ENCODE measurements around the gene PDP2. TPM values are rescaled to one million over a fixed set of nuclear protein-coding genes. Genes with fewer than 3 reads are reported as not detected.

Gene PDP2
- total and polyA plus RNA-seq, 9 of the 15 experiments (the other 6 are each of a cell fraction or from before 2014, with no cell fraction given), result 2.5 to 24.3 (median 7.2) TPM

- TF ChIP-seq CTCFL (IDR thresholded peaks at IDR 0.05; ENCODE audit: borderline replicate concordance, insufficient read depth, low read depth, low read length, poor library complexity, severe bottlenecking), result peak; percentile 90
- 0 out of 4 replicates have a peak, but pooled peaks of 1 of the 2 experiments have one; percentile 33 for TF ChIP-seq ZNF639 (CRISPR knock-in tag; conservative IDR thresholded peaks at IDR 0.05 in 1 of 2, IDR thresholded peaks at IDR 0.05 in 1 of 2)
- TF ChIP-seq, protein P1, sequence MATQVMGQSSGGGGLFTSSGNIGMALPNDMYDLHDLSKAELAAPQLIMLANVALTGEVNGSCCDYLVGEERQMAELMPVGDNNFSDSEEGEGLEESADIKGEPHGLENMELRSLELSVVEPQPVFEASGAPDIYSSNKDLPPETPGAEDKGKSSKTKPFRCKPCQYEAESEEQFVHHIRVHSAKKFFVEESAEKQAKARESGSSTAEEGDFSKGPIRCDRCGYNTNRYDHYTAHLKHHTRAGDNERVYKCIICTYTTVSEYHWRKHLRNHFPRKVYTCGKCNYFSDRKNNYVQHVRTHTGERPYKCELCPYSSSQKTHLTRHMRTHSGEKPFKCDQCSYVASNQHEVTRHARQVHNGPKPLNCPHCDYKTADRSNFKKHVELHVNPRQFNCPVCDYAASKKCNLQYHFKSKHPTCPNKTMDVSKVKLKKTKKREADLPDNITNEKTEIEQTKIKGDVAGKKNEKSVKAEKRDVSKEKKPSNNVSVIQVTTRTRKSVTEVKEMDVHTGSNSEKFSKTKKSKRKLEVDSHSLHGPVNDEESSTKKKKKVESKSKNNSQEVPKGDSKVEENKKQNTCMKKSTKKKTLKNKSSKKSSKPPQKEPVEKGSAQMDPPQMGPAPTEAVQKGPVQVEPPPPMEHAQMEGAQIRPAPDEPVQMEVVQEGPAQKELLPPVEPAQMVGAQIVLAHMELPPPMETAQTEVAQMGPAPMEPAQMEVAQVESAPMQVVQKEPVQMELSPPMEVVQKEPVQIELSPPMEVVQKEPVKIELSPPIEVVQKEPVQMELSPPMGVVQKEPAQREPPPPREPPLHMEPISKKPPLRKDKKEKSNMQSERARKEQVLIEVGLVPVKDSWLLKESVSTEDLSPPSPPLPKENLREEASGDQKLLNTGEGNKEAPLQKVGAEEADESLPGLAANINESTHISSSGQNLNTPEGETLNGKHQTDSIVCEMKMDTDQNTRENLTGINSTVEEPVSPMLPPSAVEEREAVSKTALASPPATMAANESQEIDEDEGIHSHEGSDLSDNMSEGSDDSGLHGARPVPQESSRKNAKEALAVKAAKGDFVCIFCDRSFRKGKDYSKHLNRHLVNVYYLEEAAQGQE (IDR thresholded peaks at IDR 0.05; ENCODE audit: borderline replicate concordance), result peak; percentile 53
- TF ChIP-seq, protein P1 (CRISPR knock-in tag; IDR thresholded peaks at IDR 0.05; ENCODE audit: low read depth), result 0 out of 2 replicates have a peak, but pooled peaks have one; percentile 48
- TF ChIP-seq ZBTB49 (CRISPR knock-in tag; IDR thresholded peaks at IDR 0.05; ENCODE audit: borderline replicate concordance), result no peak
- TF ChIP-seq ZKSCAN8 (CRISPR knock-in tag; IDR thresholded peaks at IDR 0.05), result no peak
- TF ChIP-seq NONO (IDR thresholded peaks at IDR 0.05; ENCODE audit: low read depth in 2 of 2, low read length in 1 of 2), result peak in 1 of 2 experiments; percentile 74; a peak in 2 of 4 replicates
- peak; percentile 74 to 94; a peak in 3 of 4 replicates for TF ChIP-seq MAZ (CRISPR knock-in tag; conservative IDR thresholded peaks at IDR 0.05 in 1 of 2, IDR thresholded peaks at IDR 0.05 in 1 of 2)
- no peak for TF ChIP-seq ADNP (tag; IDR thresholded peaks at IDR 0.05)
- TF ChIP-seq MIER1 (IDR thresholded peaks at IDR 0.05; ENCODE audit: low read depth), result no peak
These were observed 44.4 kb downstream of the PDP2 start (continued) for GRCh38 chr16:66924527-66925321.

Measured in K562 (cell line).